Progenitor cell of endocrine pancreas (in vitro differentiated cells): ENCODE measurements around the gene ZNF566. TPM values are rescaled to one million over a fixed set of nuclear protein-coding genes. Genes with fewer than 3 reads are reported as not detected.

Experiments
- DNase-seq: peaks from one replicate; pipeline ENCODE4 v3.0.0; 2021; ENCODE audit warnings: low spot score; ENCODE audit not compliant: unreplicated experiment
- H3K27ac Mint-ChIP-seq: 2 replicates; pipeline ENCODE4 v1.8.0; 2021; ENCODE audit warnings: mild to moderate bottlenecking, moderate library complexity, mixed read lengths
- H3K27me3 Mint-ChIP-seq: 2 replicates; pipeline ENCODE4 v1.8.0; 2021; ENCODE audit warnings: mixed read lengths
- H3K36me3 Mint-ChIP-seq: 2 replicates; pipeline ENCODE4 v1.8.0; 2022; ENCODE audit warnings: mixed read lengths; ENCODE audit not compliant: insufficient read depth
- H3K4me1 Mint-ChIP-seq: 2 replicates; pipeline ENCODE4 v1.8.0; 2021; ENCODE audit warnings: low read depth, mixed read lengths
- H3K4me3 Mint-ChIP-seq: 2 replicates; pipeline ENCODE4 v1.8.0; 2021; ENCODE audit warnings: low read depth, mild to moderate bottlenecking, moderate library complexity, mixed read lengths
- H3K9me3 Mint-ChIP-seq: 2 replicates; pipeline ENCODE4 v1.8.0; 2021; ENCODE audit warnings: low read depth, mixed read lengths
- total RNA-seq: library from RNA; stranded (reverse); gene quantifications from 2 replicates; pipeline ENCODE4 v1.2.1, GENCODE V29; 2021
- TF ChIP-seq, protein P1 (sequence below): fragments of 200-600 bp; sonication (generic); IDR thresholded peaks from one replicate; pipeline ENCODE4 v1.5.0; 2021; ENCODE audit warnings: antibody characterized with exemption, mild to moderate bottlenecking; ENCODE audit not compliant: unreplicated experiment

Gene ZNF566
- total RNA-seq, 1 donor from 2014 or later: 23.2 TPM

DNA sequence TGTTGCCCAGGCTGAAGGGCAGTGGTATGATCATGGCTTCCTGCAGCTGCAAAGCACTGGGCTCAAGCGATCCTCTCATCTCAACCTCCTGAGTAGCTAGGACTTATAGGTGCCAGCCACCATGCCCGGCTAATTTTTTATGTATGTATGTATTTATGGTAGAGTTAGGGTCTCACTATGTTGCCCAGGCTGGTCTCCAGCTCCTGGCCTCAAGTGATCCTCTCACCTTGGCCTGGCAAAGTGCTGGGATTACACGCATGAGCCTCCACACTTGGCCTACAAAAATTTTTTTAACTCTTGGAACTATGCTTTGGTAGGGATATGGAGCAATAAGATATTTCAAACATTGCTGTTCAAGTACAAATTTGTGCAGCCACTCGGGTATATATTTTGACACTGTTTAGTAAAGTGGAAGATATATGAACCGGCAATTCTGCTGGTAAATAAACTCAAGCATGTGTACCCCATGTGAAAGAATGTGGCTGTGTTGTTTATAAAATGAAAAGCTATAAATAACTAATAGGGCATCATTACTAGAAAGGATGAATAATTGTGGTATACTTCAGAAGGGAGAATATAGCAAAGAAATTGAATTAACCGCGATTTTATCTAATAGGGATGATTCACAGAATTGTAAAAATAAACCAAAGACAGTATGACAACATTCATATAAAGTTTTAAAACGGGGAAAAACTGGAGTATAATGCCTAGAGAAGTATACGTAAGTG is 1.1 kb downstream of the ZNF566 start:
- Mint-ChIP-seq H3K27me3 (no peaks in the 10 kb centered on the region), H3K36me3 (peaks cover 17% of the 10 kb centered on the region), H3K4me1 (peaks cover 12% of the 10 kb centered on the region), H3K27ac (peak overlapping the region; percentile 100), H3K4me3 (peak overlapping the region; percentile 98), H3K9me3 (peaks cover 9% of the 10 kb centered on the region)
- DNase-seq: no peak
- TF ChIP-seq, protein P1, sequence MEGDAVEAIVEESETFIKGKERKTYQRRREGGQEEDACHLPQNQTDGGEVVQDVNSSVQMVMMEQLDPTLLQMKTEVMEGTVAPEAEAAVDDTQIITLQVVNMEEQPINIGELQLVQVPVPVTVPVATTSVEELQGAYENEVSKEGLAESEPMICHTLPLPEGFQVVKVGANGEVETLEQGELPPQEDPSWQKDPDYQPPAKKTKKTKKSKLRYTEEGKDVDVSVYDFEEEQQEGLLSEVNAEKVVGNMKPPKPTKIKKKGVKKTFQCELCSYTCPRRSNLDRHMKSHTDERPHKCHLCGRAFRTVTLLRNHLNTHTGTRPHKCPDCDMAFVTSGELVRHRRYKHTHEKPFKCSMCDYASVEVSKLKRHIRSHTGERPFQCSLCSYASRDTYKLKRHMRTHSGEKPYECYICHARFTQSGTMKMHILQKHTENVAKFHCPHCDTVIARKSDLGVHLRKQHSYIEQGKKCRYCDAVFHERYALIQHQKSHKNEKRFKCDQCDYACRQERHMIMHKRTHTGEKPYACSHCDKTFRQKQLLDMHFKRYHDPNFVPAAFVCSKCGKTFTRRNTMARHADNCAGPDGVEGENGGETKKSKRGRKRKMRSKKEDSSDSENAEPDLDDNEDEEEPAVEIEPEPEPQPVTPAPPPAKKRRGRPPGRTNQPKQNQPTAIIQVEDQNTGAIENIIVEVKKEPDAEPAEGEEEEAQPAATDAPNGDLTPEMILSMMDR: no peak

DNA sequence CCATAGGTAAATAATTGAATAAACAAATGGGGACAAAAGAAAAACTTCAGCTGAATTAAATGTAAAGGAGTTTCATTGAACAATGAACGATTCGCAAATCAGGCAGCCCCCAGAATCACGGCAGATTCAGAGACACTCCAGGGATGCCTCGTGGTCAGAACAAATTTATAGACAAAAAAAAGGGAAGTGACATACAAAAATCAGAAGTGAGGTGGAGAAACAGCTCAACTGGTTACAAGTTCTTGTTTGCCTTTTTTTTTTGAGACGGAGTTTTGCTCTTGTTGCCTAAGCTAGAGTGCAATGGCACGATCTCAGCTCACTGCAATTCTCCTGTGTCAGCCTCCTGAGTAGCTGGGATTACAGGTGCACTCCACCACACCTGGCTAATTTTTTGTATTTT is 5.7 kb downstream of the ZNF566 start:
- peaks cover 10% of the 10 kb centered on the region for H3K4me1 Mint-ChIP-seq
- H3K4me3 Mint-ChIP-seq: no peak overlapping the region
- H3K27ac Mint-ChIP-seq: no peak overlapping the region
- TF ChIP-seq, protein P1: no peak
- no peak for DNase-seq
- H3K27me3 Mint-ChIP-seq: no peaks in the 10 kb centered on the region
- peaks cover 16% of the 10 kb centered on the region for H3K36me3 Mint-ChIP-seq
- no peaks in the 10 kb centered on the region for H3K9me3 Mint-ChIP-seq

GRCh38 chr19:36482876-36483275 is 6.5 kb downstream of the ZNF566 start:
- no peaks in the 10 kb centered on the region for H3K9me3 Mint-ChIP-seq
- no peak overlapping the region for H3K4me3 Mint-ChIP-seq
- DNase-seq: no peak
- H3K27me3 Mint-ChIP-seq: no peaks in the 10 kb centered on the region
- TF ChIP-seq, protein P1: no peak
- peaks cover 16% of the 10 kb centered on the region for H3K36me3 Mint-ChIP-seq
- H3K4me1 Mint-ChIP-seq: peaks cover 5% of the 10 kb centered on the region
- no peak overlapping the region for H3K27ac Mint-ChIP-seq

- H3K9me3 Mint-ChIP-seq: peaks cover 18% of the 10 kb centered on the region
- no peaks in the 10 kb centered on the region for H3K4me1 Mint-ChIP-seq
- no peaks in the 10 kb centered on the region for H3K27me3 Mint-ChIP-seq
- peaks cover 53% of the 10 kb centered on the region for H3K36me3 Mint-ChIP-seq
- TF ChIP-seq, protein P1: no peak
- DNase-seq: no peak
- H3K27ac Mint-ChIP-seq: no peak overlapping the region
- H3K4me3 Mint-ChIP-seq: no peak overlapping the region
These were observed 29.3 kb downstream of the ZNF566 start for GRCh38 chr19:36460046-36460445.

- H3K27ac Mint-ChIP-seq: no peak overlapping the region
- TF ChIP-seq, protein P1: no peak
- H3K9me3 Mint-ChIP-seq: peaks cover 37% of the 10 kb centered on the region
- peaks cover 73% of the 10 kb centered on the region for H3K36me3 Mint-ChIP-seq
- H3K4me3 Mint-ChIP-seq: no peak overlapping the region
- no peaks in the 10 kb centered on the region for H3K27me3 Mint-ChIP-seq
- no peak for DNase-seq
- H3K4me1 Mint-ChIP-seq: no peaks in the 10 kb centered on the region
These were observed 32.5 kb downstream of the ZNF566 start for GRCh38 chr19:36456831-36457230.
